SK-N-SH treated with all-trans-retinoic acid at 6 μM for 48 hours (cell line): ENCODE results near the gene RAD51AP1.

Experiments used
- ATAC-seq: fragments of 200-7000 bp; cut with Tn5 transposase; 3 replicates; pipeline ENCODE4 v1.9.1; 2020; ENCODE audit warnings: mild to moderate bottlenecking, moderate library complexity
- ARNTL ChIP-seq: fragments of 450-650 bp; formaldehyde crosslinking; IDR thresholded peaks from 2 replicates; pipeline ENCODE4 v1.5.0; 2020; ENCODE audit warnings: low read depth, mild to moderate bottlenecking, moderate library complexity, borderline replicate concordance
- BACH2 ChIP-seq: fragments of 250-450 bp; sonication (Bioruptor Pico); IDR thresholded peaks from 2 replicates; pipeline ENCODE4 v1.9.0; 2021; ENCODE audit warnings: mild to moderate bottlenecking, borderline replicate concordance
- CSDC2 ChIP-seq: fragments of 250-450 bp; sonication (Bioruptor Pico); IDR thresholded peaks from 2 replicates; pipeline ENCODE4 v1.5.0; 2020; ENCODE audit warnings: mild to moderate bottlenecking, moderate library complexity
- CSRNP3 ChIP-seq: fragments of 250-450 bp; sonication (Bioruptor Pico); IDR thresholded peaks from 2 replicates; pipeline ENCODE4 v1.5.1; 2021; ENCODE audit warnings: mild to moderate bottlenecking, moderate library complexity
- ESRRG ChIP-seq: fragments of 250-450 bp; sonication (Bioruptor Pico); IDR thresholded peaks from 2 replicates; pipeline ENCODE4 v1.6.1; 2021; ENCODE audit warnings: mild to moderate bottlenecking
- GLIS3 ChIP-seq: fragments of 250-450 bp; sonication (Bioruptor Pico); IDR thresholded peaks from 2 replicates; pipeline ENCODE4 v1.5.0; 2020; ENCODE audit warnings: mild to moderate bottlenecking, moderate library complexity
- ISL1 ChIP-seq: fragments of 250-450 bp; sonication (Bioruptor Pico); IDR thresholded peaks from 2 replicates; pipeline ENCODE4 v2.1.2; 2022; ENCODE audit warnings: mild to moderate bottlenecking, moderate library complexity
- OSR1 ChIP-seq: fragments of 250-450 bp; sonication (Bioruptor Pico); IDR thresholded peaks from 2 replicates; pipeline ENCODE4 v1.8.0; 2022; ENCODE audit warnings: moderate library complexity, mild to moderate bottlenecking, inconsistent platforms
- PATZ1 ChIP-seq: fragments of 250-450 bp; sonication (Bioruptor Pico); IDR thresholded peaks from 2 replicates; pipeline ENCODE4 v1.8.0; 2020; ENCODE audit warnings: mild to moderate bottlenecking, moderate library complexity, borderline replicate concordance
- PPARA ChIP-seq: fragments of 250-450 bp; sonication (Bioruptor Pico); IDR thresholded peaks from 2 replicates; pipeline ENCODE4 v1.5.0; 2020; ENCODE audit warnings: mild to moderate bottlenecking, borderline replicate concordance
- SNAI2 ChIP-seq: fragments of 250-450 bp; sonication (Bioruptor Pico); IDR thresholded peaks from 2 replicates; pipeline ENCODE4 v1.5.0; 2020; ENCODE audit warnings: mild to moderate bottlenecking, moderate library complexity
- TCF4 ChIP-seq: fragments of 250-450 bp; sonication (Bioruptor Pico); IDR thresholded peaks from 2 replicates; pipeline ENCODE4 v1.8.0; 2021; ENCODE audit warnings: mild to moderate bottlenecking, moderate library complexity, borderline replicate concordance
- TOX ChIP-seq: fragments of 250-450 bp; sonication (Bioruptor Pico); IDR thresholded peaks from 2 replicates; pipeline ENCODE4 v1.8.0; 2021; ENCODE audit warnings: mild to moderate bottlenecking, moderate library complexity, borderline replicate concordance
- ZC3H10 ChIP-seq: fragments of 250-450 bp; sonication (Bioruptor Pico); IDR thresholded peaks from 2 replicates; pipeline ENCODE4 v1.5.1; 2021; ENCODE audit warnings: mild to moderate bottlenecking, moderate library complexity
- ZFP3 ChIP-seq: fragments of 250-450 bp; sonication (Bioruptor Pico); IDR thresholded peaks from 2 replicates; pipeline ENCODE4 v1.5.0; 2020; ENCODE audit warnings: mild to moderate bottlenecking, moderate library complexity
- ZFP30 ChIP-seq: fragments of 450-650 bp; formaldehyde crosslinking; IDR thresholded peaks from 2 replicates; pipeline ENCODE4 v1.5.0; 2022; ENCODE audit warnings: mild to moderate bottlenecking, moderate library complexity
- ZNF565 ChIP-seq: fragments of 450-650 bp; formaldehyde crosslinking; conservative IDR thresholded peaks from 2 replicates; pipeline ENCODE4 v1.5.0; 2020; ENCODE audit warnings: low read depth, mild to moderate bottlenecking, moderate library complexity
- ZNF70 ChIP-seq: fragments of 450-650 bp; formaldehyde crosslinking; IDR thresholded peaks from 2 replicates; pipeline ENCODE4 v1.5.0; 2020; ENCODE audit warnings: mild to moderate bottlenecking, moderate library complexity
- ZNF8 ChIP-seq: fragments of 450-650 bp; formaldehyde crosslinking; IDR thresholded peaks from 2 replicates; pipeline ENCODE4 v1.5.0; 2020; ENCODE audit warnings: mild to moderate bottlenecking, moderate library complexity
- TF ChIP-seq, protein P1 (sequence below): fragments of 250-450 bp; sonication (Bioruptor Pico); IDR thresholded peaks from 2 replicates; pipeline ENCODE4 v1.5.1; 2020; ENCODE audit warnings: low read depth, mild to moderate bottlenecking, moderate library complexity
- TF ChIP-seq, protein P2 (sequence below): fragments of 250-450 bp; sonication (Bioruptor Pico); IDR thresholded peaks from 2 replicates; pipeline ENCODE4 v1.8.0; 2021; ENCODE audit warnings: low read depth, mild to moderate bottlenecking, moderate library complexity, borderline replicate concordance
- TF ChIP-seq, protein P3 (sequence below): fragments of 250-450 bp; sonication (Bioruptor Pico); IDR thresholded peaks from 2 replicates; pipeline ENCODE4 v1.5.0; 2020; ENCODE audit warnings: mild to moderate bottlenecking, moderate library complexity

The RAD51AP1 gene

DNA sequence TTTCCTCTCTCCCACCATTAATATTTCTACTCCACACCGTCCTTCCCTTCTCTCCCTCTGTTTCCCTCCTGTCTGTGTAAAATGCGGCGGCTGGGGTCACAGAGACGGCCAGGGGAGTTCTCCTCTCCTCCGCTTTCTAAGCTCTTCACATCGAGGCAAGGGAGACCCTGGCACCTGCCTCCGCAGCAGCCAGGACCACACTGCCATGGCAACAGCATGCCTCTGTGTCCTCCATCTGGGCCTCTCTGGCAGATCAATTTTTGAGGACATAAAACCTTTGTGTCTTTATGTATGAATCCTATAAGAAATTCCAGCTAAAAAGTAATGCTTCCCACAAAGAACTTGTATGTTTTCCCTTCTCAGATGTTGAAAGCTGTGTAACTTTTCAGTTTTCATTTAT lies 64.7 kb downstream of the RAD51AP1 start:
- TF ChIP-seq BACH2 (no peak), GLIS3 (CRISPR knock-in tag) (no peak), TOX (no peak), ZC3H10 (CRISPR knock-in tag) (no peak), ISL1 (CRISPR knock-in tag) (no peak), SNAI2 (CRISPR knock-in tag) (no peak)
- no peak for ATAC-seq

GRCh38 chr12:4603946-4604345 lies 65.3 kb downstream of the RAD51AP1 start:
- ATAC-seq, result no peak

DNA sequence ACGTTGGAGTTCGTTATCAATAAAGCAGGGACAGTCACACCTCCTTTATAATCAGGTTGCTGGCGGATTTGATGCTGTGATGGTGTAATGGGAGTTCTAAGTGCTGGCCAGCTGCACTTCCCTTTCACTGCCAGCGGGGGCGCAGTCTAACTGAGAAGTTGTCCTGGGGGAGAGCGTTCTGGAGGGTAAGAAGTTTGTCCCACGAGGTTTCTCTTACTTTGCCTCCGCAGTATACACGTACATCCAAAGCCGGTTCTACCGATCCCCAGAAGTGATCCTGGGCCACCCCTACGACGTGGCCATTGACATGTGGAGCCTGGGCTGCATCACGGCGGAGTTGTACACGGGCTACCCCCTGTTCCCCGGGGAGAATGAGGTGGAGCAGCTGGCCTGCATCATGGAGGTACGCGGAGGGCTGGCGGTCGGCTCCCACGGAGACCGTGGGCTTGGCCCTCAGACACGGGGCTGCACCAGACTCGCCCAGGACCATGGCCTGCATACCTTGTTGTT lies 66.0 kb downstream of the RAD51AP1 start:
- peak; percentile 97 for ATAC-seq
- TF ChIP-seq ZNF70 (CRISPR knock-in tag) (no peak), BACH2 (no peak), TCF4 (no peak), CSDC2 (CRISPR knock-in tag) (no peak), TOX (no peak), GLIS3 (CRISPR knock-in tag) (no peak), ZFP30 (no peak), ZNF565 (CRISPR knock-in tag) (no peak), ZNF8 (no peak), ZC3H10 (CRISPR knock-in tag) (no peak), ISL1 (CRISPR knock-in tag) (no peak), PATZ1 (peak; percentile 75; the same call in 1 of the 2 replicates), ZFP3 (0 out of 2 replicates have a peak, but pooled peaks have one; percentile 26)
- TF ChIP-seq, protein P1, sequence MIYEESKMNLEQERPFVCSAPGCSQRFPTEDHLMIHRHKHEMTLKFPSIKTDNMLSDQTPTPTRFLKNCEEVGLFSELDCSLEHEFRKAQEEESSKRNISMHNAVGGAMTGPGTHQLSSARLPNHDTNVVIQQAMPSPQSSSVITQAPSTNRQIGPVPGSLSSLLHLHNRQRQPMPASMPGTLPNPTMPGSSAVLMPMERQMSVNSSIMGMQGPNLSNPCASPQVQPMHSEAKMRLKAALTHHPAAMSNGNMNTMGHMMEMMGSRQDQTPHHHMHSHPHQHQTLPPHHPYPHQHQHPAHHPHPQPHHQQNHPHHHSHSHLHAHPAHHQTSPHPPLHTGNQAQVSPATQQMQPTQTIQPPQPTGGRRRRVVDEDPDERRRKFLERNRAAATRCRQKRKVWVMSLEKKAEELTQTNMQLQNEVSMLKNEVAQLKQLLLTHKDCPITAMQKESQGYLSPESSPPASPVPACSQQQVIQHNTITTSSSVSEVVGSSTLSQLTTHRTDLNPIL (CRISPR knock-in tag), result no peak

More at GRCh38 chr12:4603946-4604345, 65.3 kb downstream of the RAD51AP1 start:
- no peak for TF ChIP-seq CSRNP3
- no peak for TF ChIP-seq PPARA (CRISPR knock-in tag)
- TF ChIP-seq ZFP3, result no peak
- no peak for TF ChIP-seq TOX
- no peak for TF ChIP-seq ZNF70 (CRISPR knock-in tag)
- TF ChIP-seq ARNTL (CRISPR knock-in tag), result no peak
- no peak for TF ChIP-seq ZNF565 (CRISPR knock-in tag)
- TF ChIP-seq, protein P2, sequence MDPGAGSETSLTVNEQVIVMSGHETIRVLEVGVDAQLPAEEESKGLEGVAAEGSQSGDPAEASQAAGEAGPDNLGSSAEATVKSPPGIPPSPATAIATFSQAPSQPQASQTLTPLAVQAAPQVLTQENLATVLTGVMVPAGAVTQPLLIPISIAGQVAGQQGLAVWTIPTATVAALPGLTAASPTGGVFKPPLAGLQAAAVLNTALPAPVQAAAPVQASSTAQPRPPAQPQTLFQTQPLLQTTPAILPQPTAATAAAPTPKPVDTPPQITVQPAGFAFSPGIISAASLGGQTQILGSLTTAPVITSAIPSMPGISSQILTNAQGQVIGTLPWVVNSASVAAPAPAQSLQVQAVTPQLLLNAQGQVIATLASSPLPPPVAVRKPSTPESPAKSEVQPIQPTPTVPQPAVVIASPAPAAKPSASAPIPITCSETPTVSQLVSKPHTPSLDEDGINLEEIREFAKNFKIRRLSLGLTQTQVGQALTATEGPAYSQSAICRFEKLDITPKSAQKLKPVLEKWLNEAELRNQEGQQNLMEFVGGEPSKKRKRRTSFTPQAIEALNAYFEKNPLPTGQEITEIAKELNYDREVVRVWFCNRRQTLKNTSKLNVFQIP, result no peak
- no peak for TF ChIP-seq TCF4
- no peak for TF ChIP-seq BACH2
- TF ChIP-seq ZFP30, result no peak
- TF ChIP-seq, protein P3, sequence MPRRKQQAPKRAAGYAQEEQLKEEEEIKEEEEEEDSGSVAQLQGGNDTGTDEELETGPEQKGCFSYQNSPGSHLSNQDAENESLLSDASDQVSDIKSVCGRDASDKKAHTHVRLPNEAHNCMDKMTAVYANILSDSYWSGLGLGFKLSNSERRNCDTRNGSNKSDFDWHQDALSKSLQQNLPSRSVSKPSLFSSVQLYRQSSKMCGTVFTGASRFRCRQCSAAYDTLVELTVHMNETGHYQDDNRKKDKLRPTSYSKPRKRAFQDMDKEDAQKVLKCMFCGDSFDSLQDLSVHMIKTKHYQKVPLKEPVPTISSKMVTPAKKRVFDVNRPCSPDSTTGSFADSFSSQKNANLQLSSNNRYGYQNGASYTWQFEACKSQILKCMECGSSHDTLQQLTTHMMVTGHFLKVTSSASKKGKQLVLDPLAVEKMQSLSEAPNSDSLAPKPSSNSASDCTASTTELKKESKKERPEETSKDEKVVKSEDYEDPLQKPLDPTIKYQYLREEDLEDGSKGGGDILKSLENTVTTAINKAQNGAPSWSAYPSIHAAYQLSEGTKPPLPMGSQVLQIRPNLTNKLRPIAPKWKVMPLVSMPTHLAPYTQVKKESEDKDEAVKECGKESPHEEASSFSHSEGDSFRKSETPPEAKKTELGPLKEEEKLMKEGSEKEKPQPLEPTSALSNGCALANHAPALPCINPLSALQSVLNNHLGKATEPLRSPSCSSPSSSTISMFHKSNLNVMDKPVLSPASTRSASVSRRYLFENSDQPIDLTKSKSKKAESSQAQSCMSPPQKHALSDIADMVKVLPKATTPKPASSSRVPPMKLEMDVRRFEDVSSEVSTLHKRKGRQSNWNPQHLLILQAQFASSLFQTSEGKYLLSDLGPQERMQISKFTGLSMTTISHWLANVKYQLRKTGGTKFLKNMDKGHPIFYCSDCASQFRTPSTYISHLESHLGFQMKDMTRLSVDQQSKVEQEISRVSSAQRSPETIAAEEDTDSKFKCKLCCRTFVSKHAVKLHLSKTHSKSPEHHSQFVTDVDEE (CRISPR knock-in tag), result no peak
- TF ChIP-seq ESRRG (CRISPR knock-in tag), result no peak
- no peak for TF ChIP-seq ZNF8
- TF ChIP-seq OSR1 (CRISPR knock-in tag), result no peak
- TF ChIP-seq ISL1 (CRISPR knock-in tag), result no peak
- no peak for TF ChIP-seq ZC3H10 (CRISPR knock-in tag)
